HG03097 (cell line): ENCODE data around the gene HMBS.

Experiments
- ATAC-seq: cut with Tn5 transposase; IDR thresholded peaks from one replicate; pipeline ENCODE4 v1.9.1; 2021; ENCODE audit not compliant: unreplicated experiment, low FRiP score

The HMBS gene

GRCh38 chr11:119067371-119068222 is 17.1 kb upstream of the HMBS start, which contains the start of gene VPS11:
Gene VPS11 (plus strand): TSS chr11:119067818. CDS start chr11:119067824, 6 bp downstream.
- peak; percentile 84 for ATAC-seq

GRCh38 chr11:119077839-119078238 is 6.8 kb upstream of the HMBS start:
- no peak for ATAC-seq

- no peak for ATAC-seq
These were observed 5.8 kb upstream of the HMBS start for GRCh38 chr11:119078675-119079420.

- ATAC-seq, result no peak
These were observed 2.9 kb upstream of the HMBS start for GRCh38 chr11:119081682-119082260.

- ATAC-seq, result no peak
These were observed 761 bp downstream of the HMBS start for GRCh38 chr11:119085437-119085847.

GRCh38 chr11:119087123-119087522 is 2.4 kb downstream of the HMBS start:
- ATAC-seq, result no peak

GRCh38 chr11:119087747-119088241 is 3.1 kb downstream of the HMBS start:
- no peak for ATAC-seq

- ATAC-seq, result no peak
These were observed 3.7 kb downstream of the HMBS start for GRCh38 chr11:119088406-119088805.

- no peak for ATAC-seq
These were observed 4.6 kb downstream of the HMBS start for GRCh38 chr11:119089319-119089718.

GRCh38 chr11:119091178-119091577 is 6.5 kb downstream of the HMBS start:
- no peak for ATAC-seq

- no peak for ATAC-seq
These were observed 7.5 kb downstream of the HMBS start for GRCh38 chr11:119091966-119092879.

- no peak for ATAC-seq
These were observed 8.5 kb downstream of the HMBS start for GRCh38 chr11:119092880-119093842.

GRCh38 chr11:119093942-119094815 is 9.5 kb downstream of the HMBS start:
- ATAC-seq, result peak; percentile 1

- peak; percentile 32 for ATAC-seq
These were observed 10.1 kb downstream of the HMBS start for GRCh38 chr11:119094816-119095065.

- peak; percentile 71 for ATAC-seq
These were observed 10.6 kb downstream of the HMBS start for GRCh38 chr11:119095066-119095880.

GRCh38 chr11:119099711-119100110 is 15.0 kb downstream of the HMBS start:
- no peak for ATAC-seq

- no peak for ATAC-seq
These were observed 15.7 kb downstream of the HMBS start for GRCh38 chr11:119100246-119100970.
